RWPE1 (cell line): ENCODE results near the gene ROR2.

ENCODE experiments used
- CTCF ChIA-PET: fragments of 350-600 bp; sonication (Branson Sonifier 250); formaldehyde crosslinking; extraction: SDS; loops from one replicate; lab custom pipeline; 2021; lab: Yijun Ruan, JAX
- POLR2A ChIA-PET: fragments of 400-600 bp; formaldehyde crosslinking; extraction: SDS; loops from one replicate; lab custom pipeline; 2020; ENCODE audit warnings: antibody characterized with exemption; ENCODE audit not compliant: low non-redundant PET; lab: Yijun Ruan, JAX
- DNase-seq: peaks from one replicate; pipeline ENCODE4 v3.0.0; 2012; ENCODE audit warnings: low spot score
- H3K27ac ChIP-seq: fragments of 450-650 bp; 2 replicates; pipeline ENCODE4 v1.5.1; 2017
- TF ChIP-seq, protein P1 (sequence below): fragments of 450-650 bp; conservative IDR thresholded peaks from 2 replicates; pipeline ENCODE4 v1.5.1; 2017; ENCODE audit warnings: low read depth, mild to moderate bottlenecking

The ROR2 gene

DNA sequence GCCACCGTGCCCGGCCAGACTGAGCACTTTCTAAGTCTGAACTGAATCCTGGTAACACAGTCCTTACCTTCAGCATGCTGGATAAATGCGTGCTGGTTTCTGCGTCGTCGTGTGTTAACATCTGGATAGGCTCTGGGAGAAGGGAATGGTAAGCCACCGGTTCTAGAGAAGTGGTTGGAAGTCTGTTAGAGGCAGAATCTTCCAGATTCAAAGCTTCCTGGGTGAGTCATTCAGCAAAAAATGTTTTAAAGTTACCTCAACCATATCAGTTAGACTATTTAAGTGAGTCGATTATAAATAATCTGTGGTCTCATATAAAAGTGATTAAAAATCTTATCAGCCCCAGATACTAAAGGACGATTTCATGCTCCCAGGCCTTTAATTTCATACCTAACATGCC, 269.9 kb downstream of the ROR2 start:
- no peak for DNase-seq
- TF ChIP-seq, protein P1, sequence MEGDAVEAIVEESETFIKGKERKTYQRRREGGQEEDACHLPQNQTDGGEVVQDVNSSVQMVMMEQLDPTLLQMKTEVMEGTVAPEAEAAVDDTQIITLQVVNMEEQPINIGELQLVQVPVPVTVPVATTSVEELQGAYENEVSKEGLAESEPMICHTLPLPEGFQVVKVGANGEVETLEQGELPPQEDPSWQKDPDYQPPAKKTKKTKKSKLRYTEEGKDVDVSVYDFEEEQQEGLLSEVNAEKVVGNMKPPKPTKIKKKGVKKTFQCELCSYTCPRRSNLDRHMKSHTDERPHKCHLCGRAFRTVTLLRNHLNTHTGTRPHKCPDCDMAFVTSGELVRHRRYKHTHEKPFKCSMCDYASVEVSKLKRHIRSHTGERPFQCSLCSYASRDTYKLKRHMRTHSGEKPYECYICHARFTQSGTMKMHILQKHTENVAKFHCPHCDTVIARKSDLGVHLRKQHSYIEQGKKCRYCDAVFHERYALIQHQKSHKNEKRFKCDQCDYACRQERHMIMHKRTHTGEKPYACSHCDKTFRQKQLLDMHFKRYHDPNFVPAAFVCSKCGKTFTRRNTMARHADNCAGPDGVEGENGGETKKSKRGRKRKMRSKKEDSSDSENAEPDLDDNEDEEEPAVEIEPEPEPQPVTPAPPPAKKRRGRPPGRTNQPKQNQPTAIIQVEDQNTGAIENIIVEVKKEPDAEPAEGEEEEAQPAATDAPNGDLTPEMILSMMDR = no peak
- ChIA-PET CTCF (interaction anchor here (0.6 kb wide), 1 partner anchor 47 kb away, joined by 4 read pairs; no protein-coding TSS in a partner anchor), POLR2A (no interaction called here)
- H3K27ac ChIP-seq = no peak overlapping the region

DNA sequence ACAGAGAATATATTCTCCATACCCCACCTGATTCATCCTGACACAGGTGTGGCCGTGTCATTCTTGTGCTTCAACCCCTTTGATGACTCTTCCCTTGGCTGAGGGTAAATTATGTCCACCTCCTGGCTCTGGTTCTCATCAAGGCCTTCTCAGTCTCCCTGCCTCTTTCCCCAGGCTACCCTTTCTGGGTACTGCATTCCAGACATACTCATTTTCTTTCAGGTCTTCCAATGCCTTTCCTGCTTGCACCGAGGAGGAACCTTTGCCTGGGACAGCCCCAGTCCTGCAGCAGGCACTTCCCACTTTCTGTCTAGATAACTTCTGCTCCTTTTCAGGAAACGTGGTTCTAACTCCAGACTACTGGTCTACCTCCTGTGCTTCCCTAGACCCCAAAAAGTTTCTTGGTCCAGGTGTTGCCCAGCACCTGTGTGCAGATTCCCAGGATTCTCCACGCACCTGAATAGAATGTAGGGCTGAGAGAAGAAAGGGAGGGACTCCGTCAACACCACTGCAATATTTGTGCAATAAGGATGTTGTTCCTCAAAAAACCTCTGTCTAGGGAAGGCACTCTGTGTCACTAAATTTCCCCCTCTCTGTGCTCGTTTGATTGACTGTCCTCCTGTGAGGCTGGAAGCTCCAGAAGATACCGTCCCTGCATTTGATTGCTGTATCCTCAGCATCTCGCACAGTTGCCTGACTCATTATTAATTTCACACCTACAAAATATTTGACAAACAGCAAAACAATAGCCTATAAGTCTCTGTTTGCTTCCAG, 271.0 kb downstream of the ROR2 start:
- ChIA-PET POLR2A (no interaction called here), CTCF (no interaction called here)
- TF ChIP-seq, protein P1 = no peak
- no peak overlapping the region for H3K27ac ChIP-seq
- DNase-seq = no peak

DNA sequence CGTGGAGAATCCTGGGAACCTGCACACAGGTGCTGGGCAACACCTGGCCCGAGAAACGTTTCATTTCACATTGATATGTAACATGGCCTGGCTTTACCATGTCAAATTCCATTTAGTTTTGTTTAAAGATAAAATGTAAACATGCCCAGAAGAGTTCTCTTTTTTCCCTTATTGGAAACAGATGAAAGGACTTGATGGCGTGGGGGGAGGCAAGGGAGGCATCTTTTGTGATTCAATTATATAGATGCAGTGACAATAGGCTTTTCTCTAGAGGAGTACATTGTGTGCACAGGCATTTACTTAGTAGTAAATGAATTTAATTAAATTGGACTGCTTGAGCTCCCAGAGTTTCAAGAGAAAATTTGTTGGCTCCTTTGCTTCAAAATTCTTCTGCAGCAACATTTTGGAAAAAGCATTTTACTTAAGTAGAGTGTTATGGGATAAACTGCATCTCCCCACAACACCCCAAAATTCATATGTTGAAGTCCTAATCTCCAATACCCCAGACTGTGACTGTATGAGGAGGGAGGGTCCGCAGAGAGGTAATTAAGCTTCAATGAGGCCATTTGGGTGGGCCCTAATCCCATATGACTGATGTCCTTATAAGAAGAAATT, 272.1 kb downstream of the ROR2 start:
- ChIA-PET CTCF (interaction anchor here (0.6 kb wide), 1 partner anchor 847 kb away, joined by 3 read pairs; no protein-coding TSS in a partner anchor), POLR2A (no interaction called here)
- TF ChIP-seq, protein P1 = no peak
- no peak overlapping the region for H3K27ac ChIP-seq
- DNase-seq = no peak

DNA sequence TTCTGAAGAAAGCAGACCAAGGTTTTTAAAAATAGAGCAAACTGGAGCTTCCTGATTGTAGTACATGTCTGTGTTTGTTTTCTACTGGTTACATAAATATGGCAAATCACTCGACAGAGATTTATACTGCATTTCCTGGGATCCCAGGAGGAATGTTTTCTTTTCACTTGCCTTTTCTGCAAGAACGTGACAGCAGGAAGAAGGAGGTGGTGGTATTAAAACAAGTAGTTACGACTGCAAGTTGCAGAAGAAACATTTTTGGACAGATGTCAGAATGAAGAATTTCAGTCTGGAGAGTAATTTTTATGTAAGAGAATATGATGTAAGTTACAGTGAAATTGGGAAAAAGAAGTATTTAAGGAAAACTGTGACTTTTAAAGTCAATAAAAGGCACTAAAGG, 272.7 kb downstream of the ROR2 start:
- TF ChIP-seq, protein P1 = no peak
- H3K27ac ChIP-seq = no peak overlapping the region
- no peak for DNase-seq
- CTCF ChIA-PET = interaction anchor here (0.6 kb wide), 2 partner anchors 317 to 846 kb away, joined by 3 to 6 read pairs; no protein-coding TSS in a partner anchor
- POLR2A ChIA-PET = no interaction called here

DNA sequence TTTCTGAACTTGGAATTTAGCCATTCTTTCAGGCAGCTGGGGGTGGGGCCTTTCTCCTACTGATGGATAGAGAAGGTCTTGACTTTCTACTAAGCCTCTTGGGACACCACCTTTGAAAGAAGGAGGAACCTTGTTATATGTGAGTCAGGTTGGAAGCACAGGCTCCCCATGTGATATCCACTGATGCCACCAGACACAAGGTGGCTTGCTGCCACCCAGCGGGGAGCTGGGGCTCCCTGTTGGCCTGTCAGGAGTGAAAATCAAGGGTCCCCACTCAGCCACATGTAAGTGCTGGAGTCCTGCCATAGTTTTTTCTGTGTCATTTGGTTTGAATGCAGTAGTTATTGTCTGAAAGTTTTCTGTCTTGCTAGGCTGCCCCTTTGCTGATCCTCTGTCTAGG, 274.0 kb downstream of the ROR2 start:
- ChIA-PET CTCF (interaction anchor here (0.6 to 0.9 kb wide), 5 partner anchors 131 to 1035 kb away, joined by 3 to 6 read pairs (median 3); no protein-coding TSS in a partner anchor), POLR2A (no interaction called here)
- TF ChIP-seq, protein P1 = peak; percentile 37; the same call in 1 of the 2 replicates
- no peak overlapping the region for H3K27ac ChIP-seq
- peak; percentile 54 for DNase-seq

DNA sequence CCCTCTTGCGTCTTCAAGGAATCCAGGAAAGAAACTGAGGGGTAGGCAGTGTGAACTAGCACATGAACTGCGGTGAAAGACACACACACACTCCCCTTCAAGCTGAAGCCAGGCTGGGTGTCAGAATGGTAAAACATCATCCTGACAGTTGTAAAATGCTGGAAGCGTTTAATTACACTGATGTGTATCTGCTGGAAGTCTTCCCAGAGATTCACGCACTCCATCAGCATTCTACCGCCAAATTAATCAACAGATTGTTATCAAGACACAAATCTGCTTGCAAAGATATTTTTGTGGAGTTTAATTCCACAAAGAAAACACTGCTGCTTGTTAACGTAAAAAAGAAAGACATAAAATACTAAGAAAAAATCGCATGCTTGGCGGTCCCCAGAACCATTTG, 285.4 kb downstream of the ROR2 start:
- no peak overlapping the region for H3K27ac ChIP-seq
- ChIA-PET POLR2A (no interaction called here), CTCF (interaction anchor here (0.6 kb wide), 1 partner anchor 854 kb away, joined by 9 read pairs; no protein-coding TSS in a partner anchor)
- TF ChIP-seq, protein P1 = no peak
- no peak for DNase-seq
